ENCODE results near the gene TSHR.

DNA sequence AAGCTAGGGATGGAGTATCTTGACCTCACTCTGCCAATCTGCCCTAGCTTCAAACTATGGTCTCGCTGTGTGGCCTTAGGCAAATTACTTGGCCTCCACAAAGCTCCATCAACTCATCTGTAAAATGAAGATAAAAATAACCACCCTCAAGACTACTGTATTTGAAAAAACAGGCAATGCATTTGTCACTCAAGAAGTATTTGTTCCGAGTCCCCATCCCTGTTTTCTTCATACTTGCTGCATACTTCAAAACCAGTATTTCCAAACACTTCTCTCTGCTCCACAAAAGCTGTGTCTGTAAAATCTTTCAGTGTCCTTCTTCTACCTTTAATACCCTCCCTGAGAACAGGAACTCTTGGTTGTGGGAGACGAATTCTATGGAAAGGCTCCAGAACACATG is 217.5 kb downstream of the TSHR start:
- TF ChIP-seq, protein P1, sequence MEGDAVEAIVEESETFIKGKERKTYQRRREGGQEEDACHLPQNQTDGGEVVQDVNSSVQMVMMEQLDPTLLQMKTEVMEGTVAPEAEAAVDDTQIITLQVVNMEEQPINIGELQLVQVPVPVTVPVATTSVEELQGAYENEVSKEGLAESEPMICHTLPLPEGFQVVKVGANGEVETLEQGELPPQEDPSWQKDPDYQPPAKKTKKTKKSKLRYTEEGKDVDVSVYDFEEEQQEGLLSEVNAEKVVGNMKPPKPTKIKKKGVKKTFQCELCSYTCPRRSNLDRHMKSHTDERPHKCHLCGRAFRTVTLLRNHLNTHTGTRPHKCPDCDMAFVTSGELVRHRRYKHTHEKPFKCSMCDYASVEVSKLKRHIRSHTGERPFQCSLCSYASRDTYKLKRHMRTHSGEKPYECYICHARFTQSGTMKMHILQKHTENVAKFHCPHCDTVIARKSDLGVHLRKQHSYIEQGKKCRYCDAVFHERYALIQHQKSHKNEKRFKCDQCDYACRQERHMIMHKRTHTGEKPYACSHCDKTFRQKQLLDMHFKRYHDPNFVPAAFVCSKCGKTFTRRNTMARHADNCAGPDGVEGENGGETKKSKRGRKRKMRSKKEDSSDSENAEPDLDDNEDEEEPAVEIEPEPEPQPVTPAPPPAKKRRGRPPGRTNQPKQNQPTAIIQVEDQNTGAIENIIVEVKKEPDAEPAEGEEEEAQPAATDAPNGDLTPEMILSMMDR (IDR thresholded peaks at IDR 0.05; ENCODE audit: low read depth, low read length, poor library complexity, severe bottlenecking), result no peak
- no peak for TF ChIP-seq EZH2phosphoT487 (IDR thresholded peaks at IDR 0.05; ENCODE audit: borderline replicate concordance, low read length)

Data from DOHH2 (cell line).